Iris pigment epithelial cell (primary cell): ENCODE measurements around the gene C1orf167.
"Not testable (repeated sequence)": the region's sequence is repeated elsewhere in the genome, so short reads cannot be mapped to it uniquely, and the experiment has no call there.

Experiments
- DNase-seq: peaks from one replicate; pipeline ENCODE4 v3.0.0-alpha.2; 2011; ENCODE audit warnings: low read depth

The C1orf167 gene

GRCh38 chr1:11802973-11803885 lies 41.2 kb downstream of the C1orf167 start:
- peak; percentile 98 for DNase-seq

GRCh38 chr1:11803924-11804665 lies 42.1 kb downstream of the C1orf167 start:
- not testable (repeated sequence) for DNase-seq

GRCh38 chr1:11804666-11805421 lies 42.9 kb downstream of the C1orf167 start:
- DNase-seq, result peak; percentile 67

- peak; percentile 99 for DNase-seq
These were observed 43.7 kb downstream of the C1orf167 start, which contains the start of the genes CLCN6 and MTHFR for GRCh38 chr1:11805422-11806306. Gene CLCN6 (plus strand): TSS chr1:11806191. CDS start chr1:11806263, 72 bp downstream. Gene MTHFR (minus strand): TSS chr1:11805964. CDS start chr1:11803116, 2,848 bp downstream.

- DNase-seq, result peak; percentile 44
These were observed 44.4 kb downstream of the C1orf167 start for GRCh38 chr1:11806307-11806936.

GRCh38 chr1:11807133-11807532 lies 45.1 kb downstream of the C1orf167 start:
- DNase-seq, result no peak

- DNase-seq, result no peak
These were observed 51.0 kb downstream of the C1orf167 start for GRCh38 chr1:11813021-11813420.

GRCh38 chr1:11817192-11817591 lies 55.2 kb downstream of the C1orf167 start:
- DNase-seq, result no peak

GRCh38 chr1:11822091-11822490 lies 60.1 kb downstream of the C1orf167 start:
- DNase-seq, result peak; percentile 76

GRCh38 chr1:11823366-11824137 lies 61.6 kb downstream of the C1orf167 start:
- peak; percentile 21 for DNase-seq

GRCh38 chr1:11825131-11825530 lies 63.1 kb downstream of the C1orf167 start:
- DNase-seq, result no peak

- no peak for DNase-seq
These were observed 65.0 kb downstream of the C1orf167 start for GRCh38 chr1:11826946-11827345.

GRCh38 chr1:11828511-11828910 lies 66.5 kb downstream of the C1orf167 start:
- no peak for DNase-seq

GRCh38 chr1:11831945-11832725 lies 70.1 kb downstream of the C1orf167 start:
- no peak for DNase-seq

- no peak for DNase-seq
These were observed 71.5 kb downstream of the C1orf167 start for GRCh38 chr1:11833497-11833896.

GRCh38 chr1:11833900-11834299 lies 71.9 kb downstream of the C1orf167 start:
- no peak for DNase-seq

GRCh38 chr1:11835441-11836225 lies 73.6 kb downstream of the C1orf167 start:
- DNase-seq, result no peak
